Liver (tissue), 3 donors: ENCODE results near the gene ATP10D.

Experiments used
- ATF3 ChIP-seq: IDR thresholded peaks from 2 replicates; pipeline ENCODE4 v1.6.1; 2016; ENCODE audit warnings: antibody characterized with exemption
- CTCF ChIP-seq: fragments of 150-350 bp; IDR thresholded peaks from 2 replicates; pipeline ENCODE4 v1.5.1; 2017; ENCODE audit warnings: improper control_type of control experiment, low read depth, low read length; ENCODE audit not compliant: missing input control
- EGR1 ChIP-seq, 2 donors: IDR thresholded peaks; 2 replicates each; pipeline ENCODE4 v1.6.1; 2016 to 2018; ENCODE audit warnings: antibody characterized with exemption in 2 of 2, low read depth in 2 of 2
- FOXA1 ChIP-seq: IDR thresholded peaks from 2 replicates; pipeline ENCODE4 v1.6.1; 2016; ENCODE audit warnings: antibody characterized with exemption
- GABPA ChIP-seq, 2 donors: IDR thresholded peaks in 1 of 2; conservative IDR thresholded peaks in 1 of 2; 2 replicates each; pipeline ENCODE4 v1.6.1; 2016; ENCODE audit warnings: antibody characterized with exemption in 2 of 2, mild to moderate bottlenecking in 1 of 2, moderate library complexity in 1 of 2
- HNF4A ChIP-seq, 2 donors: conservative IDR thresholded peaks; 2 replicates each; pipeline ENCODE4 v1.6.1; 2016; ENCODE audit warnings: antibody characterized with exemption in 2 of 2, mild to moderate bottlenecking in 2 of 2
- HNF4G ChIP-seq: IDR thresholded peaks from 2 replicates; pipeline ENCODE4 v1.6.1; 2016; ENCODE audit warnings: antibody characterized with exemption
- JUND ChIP-seq, 2 donors: IDR thresholded peaks; 2 replicates each; pipeline ENCODE4 v1.6.1; 2016; ENCODE audit warnings: antibody characterized with exemption in 2 of 2
- MAX ChIP-seq: IDR thresholded peaks from 2 replicates; pipeline ENCODE4 v1.6.1; 2016; ENCODE audit warnings: antibody characterized with exemption
- RAD21 ChIP-seq, 2 donors: IDR thresholded peaks; 2 replicates each; pipeline ENCODE4 v1.6.1; 2016; ENCODE audit warnings: antibody characterized with exemption in 2 of 2, mild to moderate bottlenecking in 2 of 2
- REST ChIP-seq: IDR thresholded peaks from 2 replicates; pipeline ENCODE4 v1.6.1; 2016; ENCODE audit warnings: antibody characterized with exemption, mild to moderate bottlenecking
- RXRA ChIP-seq, 2 donors: IDR thresholded peaks; 2 replicates each; pipeline ENCODE4 v1.6.1; 2017 to 2018; ENCODE audit warnings: antibody characterized with exemption in 2 of 2, mild to moderate bottlenecking in 1 of 2
- TAF1 ChIP-seq: conservative IDR thresholded peaks from 2 replicates; pipeline ENCODE4 v1.6.1; 2016; ENCODE audit warnings: antibody characterized with exemption, mild to moderate bottlenecking
- YY1 ChIP-seq: IDR thresholded peaks from 2 replicates; pipeline ENCODE4 v1.6.1; 2016; ENCODE audit warnings: antibody characterized with exemption, mild to moderate bottlenecking
- donor health status: healthy.
- donor health status: healthy.

- TF ChIP-seq EGR1 (IDR thresholded peaks at IDR 0.05; ENCODE audit: low read depth in 2 of 2): no peak
- TF ChIP-seq REST: no peak
- TF ChIP-seq CTCF: no peak
- no peak for TF ChIP-seq HNF4A (conservative IDR thresholded peaks at IDR 0.05)
- TF ChIP-seq HNF4G: no peak
- no peak for TF ChIP-seq GABPA (IDR thresholded peaks at IDR 0.05 in 1 of 2, conservative IDR thresholded peaks at IDR 0.05 in 1 of 2)
- no peak for TF ChIP-seq FOXA1
- TF ChIP-seq JUND (IDR thresholded peaks at IDR 0.05): no peak
- TF ChIP-seq ATF3: no peak
- no peak for TF ChIP-seq RAD21 (IDR thresholded peaks at IDR 0.05)
- TF ChIP-seq TAF1: no peak
- no peak for TF ChIP-seq YY1
- TF ChIP-seq MAX: no peak
- TF ChIP-seq RXRA (IDR thresholded peaks at IDR 0.05): no peak
Observed at GRCh38 chr4:47538111-47538824, 53.2 kb downstream of the ATP10D start.
